ENCODE results near the gene EVC. TPM values are rescaled to one million over a fixed set of nuclear protein-coding genes. Genes with fewer than 3 reads are reported as not detected.

EVC gene
- total RNA-seq, 1 donor from 2014 or later = 9.5 TPM

GRCh38 chr4:5772528-5773270 is 61.7 kb downstream of the EVC start:
- Histone ChIP-seq H3K27me3 (ENCODE audit: control insufficient read depth, insufficient read depth, low read length) (no peaks in the 10 kb centered on the region), H3K4me3 (ENCODE audit: low read depth, low read length) (no peak overlapping the region), H3K36me3 (ENCODE audit: control insufficient read depth, insufficient read depth, low read length) (peaks cover 2% of the 10 kb centered on the region)
- DNase-seq (ENCODE audit: low read depth) (no peak), FAIRE-seq (no peak)
- TF ChIP-seq, protein P1, sequence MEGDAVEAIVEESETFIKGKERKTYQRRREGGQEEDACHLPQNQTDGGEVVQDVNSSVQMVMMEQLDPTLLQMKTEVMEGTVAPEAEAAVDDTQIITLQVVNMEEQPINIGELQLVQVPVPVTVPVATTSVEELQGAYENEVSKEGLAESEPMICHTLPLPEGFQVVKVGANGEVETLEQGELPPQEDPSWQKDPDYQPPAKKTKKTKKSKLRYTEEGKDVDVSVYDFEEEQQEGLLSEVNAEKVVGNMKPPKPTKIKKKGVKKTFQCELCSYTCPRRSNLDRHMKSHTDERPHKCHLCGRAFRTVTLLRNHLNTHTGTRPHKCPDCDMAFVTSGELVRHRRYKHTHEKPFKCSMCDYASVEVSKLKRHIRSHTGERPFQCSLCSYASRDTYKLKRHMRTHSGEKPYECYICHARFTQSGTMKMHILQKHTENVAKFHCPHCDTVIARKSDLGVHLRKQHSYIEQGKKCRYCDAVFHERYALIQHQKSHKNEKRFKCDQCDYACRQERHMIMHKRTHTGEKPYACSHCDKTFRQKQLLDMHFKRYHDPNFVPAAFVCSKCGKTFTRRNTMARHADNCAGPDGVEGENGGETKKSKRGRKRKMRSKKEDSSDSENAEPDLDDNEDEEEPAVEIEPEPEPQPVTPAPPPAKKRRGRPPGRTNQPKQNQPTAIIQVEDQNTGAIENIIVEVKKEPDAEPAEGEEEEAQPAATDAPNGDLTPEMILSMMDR (IDR thresholded peaks at IDR 0.05; ENCODE audit: insufficient read depth, low read length, severe bottlenecking) = no peak

GRCh38 chr4:5773271-5773555 is 62.2 kb downstream of the EVC start:
- Histone ChIP-seq H3K36me3 (ENCODE audit: control insufficient read depth, insufficient read depth, low read length) (peaks cover 2% of the 10 kb centered on the region), H3K27me3 (ENCODE audit: control insufficient read depth, insufficient read depth, low read length) (no peaks in the 10 kb centered on the region), H3K4me3 (ENCODE audit: low read depth, low read length) (no peak overlapping the region)
- TF ChIP-seq, protein P1 (IDR thresholded peaks at IDR 0.05; ENCODE audit: insufficient read depth, low read length, severe bottlenecking) = no peak
- DNase-seq (ENCODE audit: low read depth) (peak; percentile 100), FAIRE-seq (peak; percentile 99)

DNA sequence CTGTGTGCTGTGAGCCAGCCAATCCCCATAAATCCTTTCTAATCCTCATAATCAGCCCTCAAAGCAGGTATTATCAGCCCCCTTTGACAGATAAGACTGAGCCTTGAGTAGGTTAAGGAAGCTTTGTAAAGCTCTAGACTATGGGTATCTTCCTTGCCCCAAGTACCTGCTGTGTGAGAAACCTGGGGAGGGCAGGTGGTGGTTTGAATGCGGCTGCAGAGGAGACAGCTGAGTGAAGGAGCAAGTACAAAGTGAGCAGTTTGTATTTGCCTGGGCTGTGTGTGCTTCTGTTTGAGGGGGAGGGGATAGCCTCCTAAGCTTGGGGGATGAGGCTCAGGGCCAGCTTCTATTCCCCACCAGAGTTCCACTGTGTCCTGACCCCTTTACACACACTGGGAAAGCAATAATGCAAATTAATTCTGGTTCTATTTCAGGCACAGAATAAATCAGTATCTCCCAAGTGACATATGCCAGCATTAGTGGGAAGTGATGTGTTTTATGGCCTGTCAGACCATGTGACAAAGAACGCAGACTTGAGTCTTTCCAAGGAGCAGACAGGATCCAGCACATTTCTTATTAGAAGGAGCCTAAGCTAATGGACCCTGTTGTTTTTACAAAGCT is 63.5 kb downstream of the EVC start:
- H3K4me3 ChIP-seq (ENCODE audit: low read depth, low read length) = no peak overlapping the region
- TF ChIP-seq, protein P1 (IDR thresholded peaks at IDR 0.05; ENCODE audit: insufficient read depth, low read length, severe bottlenecking) = no peak
- no peak for DNase-seq (ENCODE audit: low read depth)

GRCh38 chr4:5776510-5776909 is 65.5 kb downstream of the EVC start:
- no peaks in the 10 kb centered on the region for H3K36me3 ChIP-seq (ENCODE audit: control insufficient read depth, insufficient read depth, low read length)
- DNase-seq (ENCODE audit: low read depth) = no peak
- FAIRE-seq = no peak
- H3K27me3 ChIP-seq (ENCODE audit: control insufficient read depth, insufficient read depth, low read length) = no peaks in the 10 kb centered on the region
- TF ChIP-seq, protein P1 (IDR thresholded peaks at IDR 0.05; ENCODE audit: insufficient read depth, low read length, severe bottlenecking) = no peak
- no peak overlapping the region for H3K4me3 ChIP-seq (ENCODE audit: low read depth, low read length)

More for the DNA sequence above, 63.5 kb downstream of the EVC start:
- H3K27me3 ChIP-seq (ENCODE audit: control insufficient read depth, insufficient read depth, low read length) = no peaks in the 10 kb centered on the region
- no peak for FAIRE-seq
- no peaks in the 10 kb centered on the region for H3K36me3 ChIP-seq (ENCODE audit: control insufficient read depth, insufficient read depth, low read length)

GRCh38 chr4:5780831-5781480 is 70.0 kb downstream of the EVC start:
- H3K36me3 ChIP-seq (ENCODE audit: control insufficient read depth, insufficient read depth, low read length) = peaks cover 2% of the 10 kb centered on the region
- H3K4me3 ChIP-seq (ENCODE audit: low read depth, low read length) = no peak overlapping the region
- peak; percentile 25 for DNase-seq (ENCODE audit: low read depth)
- FAIRE-seq = no peak
- TF ChIP-seq, protein P1 (IDR thresholded peaks at IDR 0.05; ENCODE audit: insufficient read depth, low read length, severe bottlenecking) = no peak
- H3K27me3 ChIP-seq (ENCODE audit: control insufficient read depth, insufficient read depth, low read length) = no peaks in the 10 kb centered on the region
